Measurements from ENCODE around the gene GOLGA2.
A peak's percentile ranks its signal among the peaks of the same experiment; 100 is the strongest.

GOLGA2 gene

GRCh38 chr9:128275198-128276007, at the start of gene GOLGA2:
Gene GOLGA2, minus strand, starts transcription at chr9:128276007. Its CDS starts 31 bp downstream, at chr9:128275976.
- no peak for DNase-seq (ENCODE audit: low read depth)

GRCh38 chr9:128324401-128324800, 48.6 kb upstream of the GOLGA2 start:
- no peak for DNase-seq (ENCODE audit: low read depth)

- no peak for DNase-seq (ENCODE audit: low read depth)
These were observed 48.0 kb upstream of the GOLGA2 start for GRCh38 chr9:128323791-128324190.

GRCh38 chr9:128323212-128323730, 47.5 kb upstream of the GOLGA2 start:
- DNase-seq (ENCODE audit: low read depth), result no peak

DNA sequence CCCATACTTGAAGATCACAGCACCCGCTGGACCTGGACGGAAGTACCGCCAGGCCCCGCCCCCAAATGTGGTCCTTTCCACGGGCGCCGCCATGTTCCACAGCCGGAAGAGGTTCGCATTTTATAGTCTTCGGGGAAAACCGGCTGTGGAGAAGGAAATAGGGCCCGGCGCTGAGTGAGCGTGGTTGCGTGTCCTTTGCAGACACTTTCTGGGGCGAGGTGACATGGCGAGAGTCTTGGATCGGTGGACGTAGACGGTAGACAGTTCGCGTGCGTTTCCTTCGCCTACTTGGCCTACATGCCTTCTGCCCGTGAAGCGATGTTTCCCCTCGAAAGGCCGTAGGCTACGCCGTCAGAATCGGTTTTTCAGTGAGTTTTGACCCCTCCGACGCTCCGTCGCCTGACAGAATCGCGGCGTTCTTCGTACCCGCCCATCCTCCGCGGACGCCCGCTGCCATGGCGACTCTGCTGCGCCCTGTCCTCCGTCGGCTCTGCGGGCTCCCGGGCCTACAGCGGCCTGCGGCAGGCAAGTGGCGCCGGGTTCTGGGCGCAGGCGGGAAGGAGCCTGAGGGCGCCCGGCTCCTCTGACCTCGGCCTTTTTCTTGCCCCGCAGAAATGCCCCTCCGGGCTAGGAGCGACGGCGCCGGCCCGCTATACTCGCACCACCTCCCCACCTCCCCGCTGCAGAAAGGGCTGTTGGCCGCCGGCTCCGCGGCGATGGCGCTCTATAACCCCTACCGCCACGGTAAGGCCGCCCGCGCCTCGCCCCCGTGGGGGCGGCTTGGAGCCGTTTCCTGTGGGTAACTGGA, 46.8 kb upstream of the GOLGA2 start, which contains the start of the genes COQ4 and TRUB2:
TSS of gene COQ4 (plus strand) at position 436 of the 808 bp plus-strand sequence. CDS start at position 456, 20 bp downstream.
TSS of gene TRUB2 (minus strand) at position 44 of the 808 bp plus-strand sequence. CDS start at position 5, 39 bp downstream.
- DNase-seq (ENCODE audit: low read depth), result peak; percentile 87

DNA sequence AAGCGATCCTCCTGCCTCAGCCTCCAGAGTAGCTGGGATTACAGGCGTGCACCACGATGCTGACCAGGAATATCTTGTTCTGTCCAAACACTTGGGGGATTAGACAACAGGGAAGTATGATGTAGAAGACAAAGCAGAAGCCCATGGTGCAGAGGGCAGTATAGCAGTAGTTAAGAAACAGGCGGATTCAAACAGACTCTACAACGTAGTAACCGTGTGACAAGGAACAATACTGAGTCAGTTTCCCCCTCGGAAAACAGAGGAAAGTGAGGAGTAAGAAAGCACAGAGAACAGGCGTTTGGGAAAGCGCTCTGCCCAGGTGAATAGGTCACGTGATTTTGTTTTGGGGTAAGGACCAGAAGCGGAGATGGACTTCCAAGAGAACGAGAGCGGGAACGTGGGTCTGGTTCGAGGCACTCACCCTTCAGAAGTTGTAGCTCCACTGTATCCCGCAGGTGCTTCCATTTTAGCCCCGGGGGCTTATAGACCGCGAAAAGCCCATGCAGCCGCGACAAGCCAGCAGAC, 46.1 kb upstream of the GOLGA2 start:
- DNase-seq (ENCODE audit: low read depth), result no peak

DNA sequence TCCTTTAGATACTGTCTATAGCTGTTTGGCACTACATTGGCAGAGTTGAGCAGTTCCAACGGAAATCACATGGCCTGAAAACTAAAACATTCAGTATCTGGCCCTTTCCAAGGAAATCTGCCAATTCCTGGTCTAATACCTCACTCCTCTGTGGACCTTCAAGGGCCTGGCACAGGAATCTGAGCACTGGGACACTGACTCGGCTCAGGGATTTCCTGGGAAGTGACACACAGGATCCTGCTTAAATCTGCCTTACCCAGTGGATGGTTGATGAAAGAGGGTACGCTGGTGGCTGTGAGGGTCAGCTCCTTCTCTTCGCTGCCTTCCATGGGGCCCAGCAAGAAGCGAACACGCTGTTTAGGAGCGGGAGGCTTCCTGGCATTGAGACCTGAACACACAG, 45.5 kb upstream of the GOLGA2 start:
- DNase-seq (ENCODE audit: low read depth), result no peak

DNA sequence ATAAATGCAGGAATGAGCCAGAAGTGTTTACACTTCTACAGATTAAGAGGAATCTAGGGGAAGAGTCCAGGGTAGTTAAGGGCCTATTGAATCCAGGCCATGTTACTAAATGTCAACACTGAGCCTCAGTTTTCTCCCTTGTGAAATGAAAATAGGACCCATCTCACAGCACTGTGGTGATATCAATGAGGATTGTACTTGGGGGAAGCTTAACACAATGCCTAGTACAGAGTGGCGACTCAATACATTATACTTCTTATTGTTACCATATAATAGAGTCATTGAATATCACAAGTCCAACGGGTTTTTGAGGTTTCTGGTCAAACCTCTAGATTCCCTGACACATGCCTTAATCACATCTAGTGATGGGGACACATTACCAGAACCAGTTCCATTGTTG, 41.8 kb upstream of the GOLGA2 start:
- no peak for DNase-seq (ENCODE audit: low read depth)

DNA sequence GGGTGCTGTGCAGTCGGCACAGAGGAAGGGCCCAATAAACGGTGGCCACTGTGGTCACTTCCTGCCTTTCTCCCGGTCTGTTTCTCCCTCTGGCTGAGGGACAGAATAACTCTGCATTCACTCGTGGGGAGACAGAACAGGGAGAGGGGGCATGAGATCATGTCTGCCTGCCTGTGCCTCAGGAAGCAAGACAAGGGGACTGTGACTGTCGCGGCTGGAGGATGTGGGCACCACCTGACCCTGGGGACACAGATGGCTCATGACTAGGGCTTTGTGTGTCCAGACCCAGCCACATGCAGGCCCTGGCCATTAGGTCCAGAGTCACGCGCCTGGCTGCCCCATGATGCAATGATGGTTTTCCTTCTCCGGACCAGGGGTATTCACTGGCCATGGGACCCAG, 40.6 kb upstream of the GOLGA2 start:
- no peak for DNase-seq (ENCODE audit: low read depth)

DNA sequence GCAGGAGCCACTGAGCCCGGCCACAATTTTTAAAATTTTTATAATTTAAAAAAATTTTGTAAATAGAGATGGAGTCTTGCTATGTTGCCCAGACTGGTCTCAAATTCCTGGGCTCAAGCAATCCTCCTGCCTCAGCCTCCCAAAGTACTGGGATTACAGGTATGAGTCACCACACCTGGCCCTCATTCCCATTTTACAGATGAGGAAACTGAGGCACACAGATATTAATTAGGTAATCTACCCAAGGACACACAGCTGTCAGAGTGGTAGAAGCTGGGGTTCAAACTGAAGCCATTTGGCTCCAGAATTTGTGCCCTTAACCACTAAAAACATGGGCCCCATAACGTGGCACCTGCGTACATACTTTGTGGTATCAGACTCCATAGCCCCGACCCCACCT, 38.9 kb upstream of the GOLGA2 start:
- no peak for DNase-seq (ENCODE audit: low read depth)

DNA sequence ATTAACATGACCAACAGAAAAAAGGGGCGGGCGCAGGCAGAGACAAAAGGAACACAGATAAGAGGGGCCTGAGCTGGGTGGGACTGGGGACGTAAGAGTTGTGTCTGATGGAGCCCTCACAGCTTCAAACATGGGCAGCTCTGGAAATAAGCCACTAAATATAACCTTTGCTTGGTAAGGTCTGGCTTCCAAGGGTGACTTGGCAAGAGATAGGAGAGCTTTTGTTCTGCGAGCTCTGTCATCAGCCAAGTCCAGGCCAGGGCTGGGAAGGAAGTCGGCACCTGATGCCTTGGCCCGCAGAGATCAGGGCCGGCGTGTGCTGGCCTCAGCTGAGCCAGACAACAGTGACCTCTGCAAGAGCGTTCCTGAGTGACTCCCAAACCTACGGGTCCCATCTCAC, 34.7 kb upstream of the GOLGA2 start:
- DNase-seq (ENCODE audit: low read depth), result no peak

GRCh38 chr9:128309551-128309950, 33.7 kb upstream of the GOLGA2 start:
- DNase-seq (ENCODE audit: low read depth), result no peak

GRCh38 chr9:128304971-128305288, 29.1 kb upstream of the GOLGA2 start:
- no peak for DNase-seq (ENCODE audit: low read depth)

GRCh38 chr9:128304136-128304970, 28.5 kb upstream of the GOLGA2 start:
- DNase-seq (ENCODE audit: low read depth), result no peak

DNA sequence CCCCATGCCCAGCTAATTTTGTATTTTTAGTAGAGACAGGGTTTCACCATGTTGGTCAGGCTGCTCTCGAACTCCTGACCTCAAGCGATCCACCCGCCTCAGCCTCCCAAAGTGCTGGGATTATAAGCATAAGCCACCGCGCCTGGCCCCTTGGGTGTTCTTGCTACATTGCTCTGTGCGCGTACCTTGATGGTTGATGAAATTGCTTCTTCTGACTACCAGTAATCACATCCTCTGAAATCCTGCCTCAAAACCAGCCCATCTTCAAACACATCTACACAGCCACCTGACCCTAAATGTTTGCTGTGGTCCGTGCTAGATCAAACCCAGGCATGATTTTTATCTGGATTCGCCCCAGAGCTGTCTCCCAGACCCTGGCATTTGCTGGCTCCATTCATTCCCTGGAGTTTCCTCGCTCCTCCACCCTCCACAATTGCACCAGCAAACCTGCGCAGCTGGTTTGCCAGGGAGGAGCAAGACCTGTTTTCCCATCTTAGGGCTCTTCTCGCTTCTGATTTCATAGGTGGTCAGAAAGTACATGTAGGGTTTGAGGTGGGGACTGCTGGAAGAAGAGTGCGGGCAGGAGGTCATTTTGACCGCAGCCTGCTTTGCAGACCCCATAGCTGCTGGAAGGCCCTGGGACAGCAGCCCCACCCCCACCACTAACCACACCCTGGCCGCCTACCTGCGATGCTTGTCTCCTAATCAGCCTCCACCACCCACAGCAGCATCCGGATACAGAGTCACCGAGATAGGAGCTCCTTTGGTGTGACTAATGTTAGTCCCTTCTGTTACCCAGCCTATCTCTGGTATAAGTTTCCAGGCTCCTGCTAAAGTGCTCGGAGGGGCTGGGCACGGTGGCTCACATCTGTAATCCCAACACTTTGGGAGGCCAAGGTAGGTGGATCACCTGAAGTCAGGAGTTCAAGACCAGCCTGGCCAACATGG, 23.0 kb upstream of the GOLGA2 start:
- DNase-seq (ENCODE audit: low read depth), result no peak

GRCh38 chr9:128297221-128297773, 21.5 kb upstream of the GOLGA2 start:
- no peak for DNase-seq (ENCODE audit: low read depth)

- no peak for DNase-seq (ENCODE audit: low read depth)
These were observed 20.8 kb upstream of the GOLGA2 start for GRCh38 chr9:128296340-128297220.

- no peak for DNase-seq (ENCODE audit: low read depth)
These were observed 18.3 kb upstream of the GOLGA2 start for GRCh38 chr9:128294142-128294541.

DNA sequence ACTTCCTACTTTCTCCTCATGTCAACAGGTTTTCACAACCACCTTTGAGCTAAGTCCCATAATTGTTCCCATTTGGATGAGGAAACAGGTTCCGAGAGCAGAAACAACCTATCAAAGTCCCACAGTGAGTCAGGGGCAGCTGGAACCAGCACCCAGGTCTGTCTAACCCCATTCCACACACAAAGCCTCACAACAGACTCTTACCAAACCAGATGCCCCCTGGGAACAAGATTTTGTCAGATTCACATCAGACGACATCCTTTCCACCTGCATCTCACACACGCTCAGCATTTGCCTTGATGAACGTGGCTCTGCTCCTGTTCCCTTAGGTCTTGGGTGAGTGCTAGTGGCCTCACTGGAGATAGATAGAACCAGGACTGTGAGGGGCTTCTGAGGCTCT, 17.3 kb upstream of the GOLGA2 start:
- DNase-seq (ENCODE audit: low read depth), result no peak
